G401 (cell line): ENCODE results near the gene PROC. TPM values are rescaled to one million over a fixed set of nuclear protein-coding genes. Genes with fewer than 3 reads are reported as not detected.
"Not testable (repeated sequence)": the region's sequence is repeated elsewhere in the genome, so short reads cannot be mapped to it uniquely, and the experiment has no call there.

Source experiments
- DNase-seq: peaks from one replicate; pipeline ENCODE4 v3.0.0-alpha.2; 2015; ENCODE audit warnings: low spot score
- in situ Hi-C: cut with HindIII; loops from 2 replicates; pipeline ENCODE4 v1.10.0; 2016; ENCODE audit warnings: low sequenced_read_pairs, mixed read lengths
- total RNA-seq: library from RNA; depleted of rRNA; stranded (reverse); fragments of >200 nt; shearing (Covaris generic); gene quantifications from 2 replicates; pipeline ENCODE4 v1.2.3, GENCODE V29; 2014

The PROC gene
- total RNA-seq, 1 experiment from 2014 or later: 0.37 TPM

DNA sequence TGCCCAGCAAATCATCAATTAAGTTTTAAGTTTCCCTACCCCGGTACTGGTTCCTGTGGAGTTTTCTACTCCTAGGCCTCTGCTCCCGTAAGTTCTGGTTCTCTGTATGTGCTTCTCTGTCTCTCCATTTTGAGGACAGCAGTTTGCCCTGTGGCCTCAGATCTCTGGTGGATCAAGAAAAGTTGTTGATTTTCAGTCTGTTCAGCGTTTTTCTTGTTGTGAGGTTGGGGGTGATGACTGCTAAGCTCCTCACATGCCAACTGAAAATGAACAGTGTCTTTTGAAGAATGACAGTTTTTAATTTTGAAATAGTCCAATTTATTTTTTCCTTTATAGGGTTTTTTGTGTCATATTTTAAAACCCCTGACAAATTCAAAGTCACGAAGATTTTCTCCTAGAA is 31.7 kb downstream of the PROC start:
- in situ Hi-C loops: no loop called here
- DNase-seq: no peak

DNA sequence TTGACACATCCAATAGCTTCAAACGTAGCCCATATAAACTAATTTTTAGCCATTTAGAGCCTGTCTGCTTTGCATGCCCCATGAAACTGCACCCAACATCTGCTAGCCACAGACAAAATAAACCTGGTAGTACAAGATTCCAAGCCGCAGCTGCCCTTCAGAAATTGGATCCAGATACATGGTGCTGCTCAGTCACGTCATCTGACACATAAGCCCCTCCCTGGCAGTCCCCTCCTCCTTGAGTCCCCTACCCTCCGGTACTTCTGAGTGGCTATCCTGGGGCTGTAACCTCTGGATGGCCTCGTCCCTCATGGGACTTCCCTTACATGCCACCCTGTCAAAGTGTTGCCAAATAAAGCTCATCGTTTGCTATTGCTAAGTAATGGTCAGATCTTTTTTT is 33.8 kb downstream of the PROC start:
- DNase-seq: no peak
- in situ Hi-C loops: no loop called here

DNA sequence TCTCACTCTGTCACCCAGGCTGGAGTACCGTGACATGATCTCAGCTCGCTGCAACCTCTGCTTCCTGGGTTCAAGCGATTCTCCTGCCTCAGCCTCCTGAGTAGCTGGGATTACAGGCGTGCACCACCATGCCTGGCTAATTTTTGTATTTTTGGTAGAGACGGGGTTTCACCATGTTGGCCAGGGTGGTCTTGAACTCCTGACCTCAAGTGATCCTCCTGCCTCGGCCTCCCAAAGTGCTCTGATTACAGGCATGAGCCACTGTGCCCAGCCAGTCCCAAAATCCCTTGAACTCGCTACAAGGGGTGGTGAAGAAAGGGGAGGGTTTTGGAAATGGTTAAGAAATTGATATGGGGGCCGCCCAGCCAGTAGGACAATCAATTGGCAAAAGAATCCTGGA is 34.2 kb downstream of the PROC start:
- in situ Hi-C loops, DNase-seq: not testable (repeated sequence)

DNA sequence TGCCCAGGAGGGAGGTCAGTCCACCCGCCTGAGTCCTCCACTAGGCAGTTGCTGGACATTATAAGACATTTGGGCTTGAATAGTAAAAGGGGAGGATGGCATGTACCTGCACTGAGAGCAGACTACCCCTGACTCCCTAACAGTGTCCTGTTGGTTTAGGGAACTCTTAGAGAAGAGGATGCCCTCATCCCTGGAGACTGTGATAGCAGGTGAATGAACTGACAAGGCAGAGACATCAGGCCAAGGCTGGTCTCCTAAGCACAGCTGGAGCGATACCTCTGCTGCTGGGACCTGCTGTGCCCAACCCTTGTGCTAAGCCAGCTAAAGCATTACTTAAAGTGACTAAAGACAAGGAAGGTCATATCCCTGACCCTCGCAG is 34.8 kb downstream of the PROC start:
- no peak for DNase-seq
- in situ Hi-C loops: no loop called here

DNA sequence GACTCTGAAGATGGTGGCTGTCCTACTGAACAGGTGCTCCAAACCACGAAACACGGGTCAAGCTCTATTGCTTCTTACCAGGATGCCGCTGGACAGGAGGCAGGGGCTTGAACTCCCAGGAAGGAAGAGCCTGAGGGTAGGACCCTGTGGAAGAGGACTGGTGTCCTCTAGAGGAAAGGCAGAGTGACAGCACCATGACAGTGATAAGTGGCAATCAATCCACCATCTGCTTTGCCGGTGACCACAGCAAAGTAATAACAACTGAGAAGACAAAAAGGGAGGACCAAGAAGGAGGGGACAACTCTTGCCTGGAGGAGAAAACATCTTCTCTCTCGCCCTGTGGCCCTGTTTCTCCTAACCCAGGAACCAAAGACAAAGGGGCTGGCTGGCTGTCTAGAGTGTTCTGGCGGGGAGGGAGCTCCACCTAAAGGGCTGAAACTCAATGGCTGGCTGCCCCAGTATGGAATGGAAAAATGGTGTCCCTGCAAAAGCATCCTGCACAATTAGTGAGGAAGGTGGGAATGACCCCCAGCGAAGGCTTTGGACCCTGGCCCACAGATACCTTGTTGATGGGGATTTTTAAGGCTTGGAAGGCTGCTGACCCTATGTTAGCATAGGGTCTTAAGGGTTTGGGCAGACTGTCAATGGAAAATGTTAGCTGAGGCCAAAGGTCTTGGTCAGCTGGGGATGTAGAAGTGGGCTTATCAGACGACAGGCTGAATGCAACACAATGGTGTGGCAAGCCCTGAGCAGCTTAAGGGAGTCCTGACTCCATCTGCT is 35.4 kb downstream of the PROC start:
- peak; percentile 3 for DNase-seq
- in situ Hi-C loops: no loop called here

DNA sequence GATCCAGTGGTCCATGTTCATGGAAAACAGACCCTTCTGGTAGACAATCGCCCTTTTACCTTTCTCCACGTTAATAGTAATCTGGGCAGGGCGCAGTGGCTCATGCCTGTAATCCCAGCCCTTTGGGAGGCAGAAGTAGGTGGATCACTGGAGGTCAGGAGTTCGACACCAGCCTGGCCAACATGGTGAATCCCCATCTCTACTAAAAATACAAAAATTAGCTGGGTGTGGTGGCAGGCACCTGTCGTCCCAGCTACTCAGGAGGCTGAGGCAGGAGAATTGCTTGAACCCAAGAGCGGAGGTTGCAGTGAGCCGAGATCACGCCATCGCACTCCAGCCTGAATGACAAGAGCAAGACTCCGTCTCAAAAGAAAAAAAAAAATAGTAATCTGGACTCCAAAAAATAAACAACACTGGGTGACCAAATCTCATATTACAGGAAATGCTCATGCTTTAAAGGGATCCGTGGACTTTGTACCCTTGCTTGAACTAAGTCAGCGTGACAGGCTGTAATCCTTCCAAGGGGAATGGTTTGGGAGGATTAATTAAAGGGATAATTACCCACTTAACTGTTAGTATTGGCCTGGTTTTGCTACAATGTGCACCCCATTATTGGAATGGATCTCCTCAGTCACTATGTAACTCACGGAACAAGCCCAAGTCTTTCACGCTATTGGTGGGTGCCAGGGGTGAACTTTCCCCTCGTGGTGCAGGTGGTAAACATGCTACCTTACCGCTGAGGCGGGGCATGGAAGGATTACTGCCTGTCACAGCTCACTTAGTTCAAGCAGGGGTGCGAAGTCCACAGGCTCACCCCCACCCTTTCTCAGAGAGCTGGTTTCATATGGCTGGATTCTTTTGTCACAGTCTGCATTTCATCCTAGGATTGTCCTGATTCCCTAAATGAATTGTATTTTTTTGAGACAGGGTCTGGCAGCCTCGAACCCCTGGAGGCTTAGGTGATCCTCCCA is 36.7 kb downstream of the PROC start:
- in situ Hi-C loops: no loop called here
- DNase-seq: no peak

DNA sequence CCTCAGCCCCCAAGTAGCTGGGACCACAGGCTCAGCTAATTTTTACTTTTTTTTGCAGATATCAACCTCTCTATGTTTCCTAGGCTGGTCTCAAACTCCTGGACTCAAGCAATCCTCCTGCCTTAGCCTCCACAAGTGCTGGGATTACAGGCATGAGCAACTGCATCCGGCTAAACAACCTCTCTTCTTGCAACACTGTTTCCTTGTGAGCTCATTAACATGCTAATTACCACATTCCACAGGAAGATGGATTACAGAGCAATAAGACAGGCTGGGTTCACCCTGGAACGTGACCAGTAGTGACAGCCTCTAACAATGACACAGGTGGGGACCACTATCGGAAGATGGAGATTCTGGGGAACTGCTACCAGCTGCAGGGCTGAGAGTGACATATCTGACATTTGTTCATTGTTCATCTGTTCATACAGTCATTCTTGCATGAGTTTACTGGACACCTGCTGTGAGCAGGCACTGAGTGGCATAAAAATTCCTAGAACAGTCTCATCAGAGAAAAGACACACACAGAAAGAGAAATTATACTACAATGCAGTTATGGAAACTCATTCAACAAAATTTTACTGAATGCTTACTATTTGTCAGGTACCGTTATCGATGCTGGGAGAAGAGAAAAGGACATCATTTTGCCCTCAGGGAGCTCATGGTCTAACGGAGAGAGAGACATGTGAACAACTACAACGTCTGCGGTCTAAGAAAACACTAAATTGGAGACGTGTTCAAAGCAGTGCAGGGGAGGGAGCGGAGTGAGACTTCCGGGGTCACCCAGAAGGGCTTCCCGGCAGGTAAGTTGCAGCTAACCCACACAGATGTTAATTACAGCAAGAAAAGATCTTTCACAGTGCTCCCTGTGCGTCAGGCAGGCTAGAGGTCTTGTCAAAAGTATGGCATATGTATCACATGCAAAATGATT is 37.6 kb downstream of the PROC start:
- in situ Hi-C loops: no loop called here
- DNase-seq: no peak

DNA sequence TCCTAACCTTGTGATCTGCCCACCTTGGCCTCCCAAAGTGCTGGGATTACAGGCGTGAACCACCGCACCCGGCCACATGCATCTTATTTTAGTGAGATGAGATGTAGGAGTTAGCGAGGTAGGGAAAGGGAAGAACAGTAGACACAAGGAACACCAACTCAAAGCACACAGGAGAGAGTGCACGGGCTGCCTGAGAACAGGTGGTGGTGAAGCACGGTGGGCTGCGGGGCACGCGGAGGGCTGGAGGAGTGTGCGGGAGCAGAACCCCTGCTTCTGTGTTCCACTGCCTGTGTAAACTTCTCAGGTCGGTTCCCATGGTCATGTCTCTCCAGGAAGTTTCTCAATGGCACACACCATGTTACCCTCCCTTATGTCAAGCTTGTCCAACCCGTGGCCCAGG is 38.7 kb downstream of the PROC start:
- in situ Hi-C loops: no loop called here
- no peak for DNase-seq

DNA sequence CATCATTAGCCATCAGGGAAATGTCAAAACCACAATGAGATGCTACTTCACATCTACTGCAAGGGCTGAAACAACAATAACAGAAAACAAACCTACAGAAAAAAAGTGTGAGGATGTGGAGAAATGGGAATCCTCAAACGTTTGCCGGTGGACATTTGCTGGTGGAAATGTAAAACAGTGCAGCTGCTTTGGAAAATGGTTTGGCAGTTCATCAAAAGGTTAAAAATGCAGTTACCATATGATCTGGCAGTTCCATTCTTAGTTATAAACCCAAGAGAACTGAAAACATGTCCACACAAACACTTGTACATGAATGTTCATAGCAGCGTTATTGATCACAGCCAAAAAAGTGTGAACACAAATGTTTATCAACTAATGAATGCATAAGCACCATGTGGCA is 44.2 kb downstream of the PROC start:
- no peak for DNase-seq
- in situ Hi-C loops: no loop called here

DNA sequence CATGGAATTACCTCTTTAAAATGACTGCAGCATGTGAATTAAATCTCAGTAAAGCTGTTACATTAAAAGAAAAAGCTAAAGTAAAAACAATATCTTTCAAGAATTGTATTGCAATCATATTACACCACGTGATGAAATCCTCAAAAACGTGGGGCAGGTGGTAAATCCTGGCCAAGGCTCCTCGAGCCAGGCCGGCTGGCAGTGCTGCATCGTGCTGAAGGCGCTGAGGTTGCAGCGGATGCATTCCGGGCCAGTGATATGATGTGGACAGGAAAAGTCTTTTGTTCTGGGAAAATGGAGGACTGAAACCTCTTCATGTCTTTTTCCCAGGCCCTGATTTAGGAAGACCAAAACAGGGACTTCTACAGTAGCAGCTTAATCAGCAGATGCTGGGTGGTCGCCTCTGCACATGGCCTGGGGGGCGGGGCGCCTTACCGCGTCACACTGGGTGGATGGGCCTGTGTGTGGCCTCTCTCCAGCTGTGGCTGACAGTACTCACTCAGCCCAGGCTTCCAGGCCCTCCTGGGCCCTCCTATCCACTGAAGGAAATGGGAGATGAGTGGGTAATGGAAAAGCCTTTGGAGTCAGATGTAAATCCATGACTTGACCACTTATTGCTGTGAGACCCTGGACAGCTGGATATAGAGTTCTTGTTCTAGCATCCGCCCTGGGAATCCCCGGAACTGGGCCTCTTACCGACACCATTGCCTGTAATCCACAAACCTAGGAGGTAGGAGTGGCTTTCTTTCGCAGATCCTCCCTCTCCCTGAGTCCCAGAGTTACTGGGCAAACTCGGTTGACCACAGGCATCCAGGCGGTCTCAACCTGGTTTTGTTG is 45.1 kb downstream of the PROC start:
- no peak for DNase-seq
- in situ Hi-C loops: no loop called here

DNA sequence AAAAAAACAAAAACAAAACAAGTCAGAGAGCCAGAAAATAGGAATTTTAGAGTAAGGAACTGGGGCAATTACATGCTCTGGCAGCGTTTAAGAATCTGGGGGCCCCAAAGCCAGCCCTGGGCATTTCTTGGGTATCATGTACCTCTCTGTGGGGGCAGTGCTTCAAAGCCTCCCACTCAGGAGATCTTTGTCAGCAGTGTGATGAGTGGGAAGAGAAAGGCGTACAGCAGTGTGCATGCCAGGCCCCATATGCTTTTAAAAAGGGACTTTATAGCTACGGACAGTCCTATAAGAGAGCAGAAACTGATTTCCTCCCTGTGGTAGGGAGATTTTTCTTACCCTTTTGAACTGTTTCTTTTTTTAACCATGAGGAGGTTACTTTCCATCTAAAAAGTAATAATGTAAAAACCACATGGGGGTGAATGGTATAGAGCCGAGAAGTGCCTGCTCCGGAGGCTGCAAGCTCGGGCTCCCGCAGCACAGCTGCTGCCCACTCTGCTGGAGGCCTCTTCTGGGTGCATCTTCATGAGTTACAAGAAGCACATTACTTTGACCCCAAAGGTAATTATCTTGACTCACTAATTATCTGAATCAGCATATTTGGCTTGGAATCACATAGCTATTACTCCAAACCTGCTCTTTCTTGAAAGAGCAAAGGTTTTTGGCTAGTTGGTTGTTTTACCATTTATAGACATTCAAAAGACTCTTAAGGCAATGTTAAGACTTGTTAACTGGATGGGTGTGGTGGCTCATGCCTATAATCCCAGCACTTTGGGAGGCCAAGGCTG is 46.4 kb downstream of the PROC start:
- no peak for DNase-seq
- in situ Hi-C loops: no loop called here

DNA sequence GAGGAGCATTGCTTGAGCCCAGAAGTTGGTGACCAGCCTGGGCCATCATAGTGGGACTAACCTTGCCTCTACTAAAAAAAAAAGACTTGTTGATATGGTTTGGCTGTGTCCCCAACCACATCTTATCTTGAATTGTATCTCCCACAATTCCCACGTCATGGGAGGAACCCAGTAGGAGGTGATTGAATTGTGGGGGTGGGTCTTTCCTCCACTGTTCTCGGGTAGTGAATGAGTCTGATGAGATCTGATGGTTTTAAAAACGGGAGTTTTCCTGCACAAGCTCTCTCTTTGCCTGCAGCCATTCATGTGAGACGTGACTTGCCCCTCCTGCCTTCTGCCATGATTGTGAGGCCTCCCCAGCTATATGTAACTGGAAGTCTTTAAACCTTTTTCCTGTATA is 47.0 kb downstream of the PROC start:
- in situ Hi-C loops: no loop called here
- no peak for DNase-seq

DNA sequence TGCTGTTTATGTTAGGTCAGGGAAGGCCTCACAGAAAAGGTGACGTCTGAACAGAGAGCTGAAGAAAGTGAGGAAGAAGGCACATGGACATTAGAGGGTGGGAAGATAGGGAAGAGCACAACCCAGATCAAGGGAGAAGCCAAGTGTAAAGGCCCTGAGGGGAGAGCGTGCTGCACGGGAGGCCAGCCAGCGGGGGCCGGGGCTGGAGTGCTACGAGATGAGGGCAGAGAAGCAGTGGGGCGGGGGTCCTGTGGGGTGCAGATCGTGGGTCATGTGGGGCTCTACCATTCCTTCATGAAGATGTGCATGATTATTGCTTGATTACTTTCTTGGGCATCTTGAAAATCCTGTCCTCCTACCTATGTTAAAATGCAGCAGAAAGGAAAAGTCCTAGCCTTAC is 50.8 kb downstream of the PROC start:
- no peak for DNase-seq
- in situ Hi-C loops: no loop called here

DNA sequence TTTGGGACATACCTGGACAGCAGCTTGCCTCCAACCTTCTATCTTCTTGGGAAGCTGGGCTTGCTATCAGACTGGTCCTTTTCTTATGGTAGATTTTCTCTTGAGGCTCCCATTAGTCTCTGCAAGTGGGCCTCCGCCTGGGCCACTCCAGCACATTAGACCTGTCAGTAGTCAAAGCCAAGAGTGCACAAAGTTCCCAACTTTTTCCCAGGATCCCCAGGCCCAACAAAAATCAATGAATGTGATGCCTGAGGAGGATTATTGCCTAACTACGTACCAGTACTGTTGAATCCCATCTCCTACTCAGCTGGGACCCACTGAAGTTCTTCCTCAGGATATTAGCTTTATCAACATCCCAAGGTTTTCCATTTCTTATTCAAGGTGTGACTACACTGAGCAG is 51.7 kb downstream of the PROC start:
- in situ Hi-C loops: no loop called here
- no peak for DNase-seq

DNA sequence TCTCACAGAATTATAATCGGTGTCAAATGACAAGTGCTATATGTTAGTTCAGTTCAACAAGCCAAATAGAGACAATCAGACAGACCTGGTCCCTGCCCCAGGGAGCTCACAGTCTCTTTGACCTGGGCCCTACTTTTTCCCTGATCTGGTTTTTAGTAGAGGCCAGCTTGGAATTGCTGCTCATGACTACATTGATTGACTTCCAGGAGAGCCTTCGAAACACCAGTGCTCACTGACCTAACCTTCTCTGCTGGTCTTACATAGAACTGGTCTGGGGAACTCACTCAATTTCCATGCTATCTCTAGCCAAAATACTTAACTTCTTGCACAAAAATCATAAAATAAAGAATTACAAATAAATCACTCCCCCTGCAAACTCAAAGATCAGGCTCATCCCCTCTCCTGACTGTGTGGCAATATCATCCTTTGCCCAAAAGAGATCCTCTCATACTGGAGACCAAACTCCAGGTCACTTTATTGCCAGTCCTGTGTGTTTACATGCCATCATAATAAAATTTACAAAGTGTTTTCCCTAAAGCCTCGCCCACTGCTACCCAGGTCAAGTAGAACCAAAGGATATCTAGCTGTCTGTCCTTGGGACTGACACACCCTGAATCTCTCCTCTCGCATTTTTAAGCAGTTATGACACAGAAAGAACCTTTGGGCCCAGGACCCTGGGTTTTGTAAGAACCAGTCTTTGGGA is 53.2 kb downstream of the PROC start:
- no peak for DNase-seq
- in situ Hi-C loops: no loop called here

DNA sequence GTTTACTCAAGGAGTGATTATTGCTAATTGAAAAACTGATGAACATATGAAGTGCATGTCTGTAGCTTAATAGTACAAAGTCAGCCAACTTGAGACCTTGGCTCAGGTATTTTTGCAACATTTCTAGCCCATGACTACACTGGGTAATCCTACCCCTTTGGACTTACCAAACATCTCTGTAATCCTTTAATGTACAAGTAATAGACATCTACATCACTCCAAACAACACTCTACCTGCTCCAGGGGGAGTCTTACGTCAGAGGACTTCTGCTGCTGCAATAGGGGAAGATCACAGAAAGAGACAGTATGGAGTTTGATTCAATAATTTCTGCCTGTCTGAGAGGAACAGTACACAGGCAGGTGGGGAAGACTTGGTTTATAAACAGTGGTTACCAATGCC is 54.0 kb downstream of the PROC start:
- in situ Hi-C loops: no loop called here
- DNase-seq: no peak

DNA sequence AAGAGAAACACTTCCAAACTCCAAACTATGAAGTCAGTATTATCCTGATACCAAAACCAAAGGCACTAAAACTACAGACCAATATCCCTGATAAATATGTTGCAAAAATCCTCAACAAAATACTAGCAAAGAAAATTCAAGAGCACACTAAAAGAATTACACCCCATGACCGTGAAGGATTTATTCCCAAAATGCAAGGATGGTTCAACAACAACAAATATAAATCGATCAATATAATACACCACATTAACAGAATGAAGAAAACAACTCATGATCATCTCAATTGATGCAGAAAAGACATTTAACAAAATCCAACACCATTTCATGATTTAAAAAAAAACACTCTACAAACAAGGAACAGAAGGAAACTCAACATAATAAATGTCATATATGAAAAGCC is 57.6 kb downstream of the PROC start:
- in situ Hi-C loops: no loop called here
- DNase-seq: no peak
